Heart left ventricle (tissue), 13 donors: Measurements from ENCODE around the gene NEURL3.

Experiments
- CTCF ChIP-seq, 12 donors: fragments of 200-600 bp; sonication (generic) in 4 of 12; IDR thresholded peaks; one replicate each; pipeline versions ENCODE4 v1.5.0 to v1.8.0; 2018 to 2022; ENCODE audit warnings: antibody characterized with exemption in 12 of 12, mild to moderate bottlenecking in 5 of 12
- POLR2A ChIP-seq, 2 donors: fragments of 450-650 bp; IDR thresholded peaks; one replicate each; pipeline ENCODE4 v1.6.1; 2017; ENCODE audit warnings: antibody characterized with exemption in 2 of 2, mild to moderate bottlenecking in 2 of 2, moderate library complexity in 2 of 2
- donor health status: ischemic (EF 13 %, LVEDD 7.1; RV severe dilation, severe dysfunction).
- donor health status: DM: no; HTN: yes; CAD: no.
- donor health status: DM: no; HTN: no; CAD: no.
- donor health status: ischemic (EF 25% LVEDD 6.9; RV normal size, moderate dysfunction).
- donor health status: ischemic (EF 25% LVEDD 5.7; RV mildly dilated, moderate dysfunction).
- donor health status: ischemic (EF 35%, LVEDD 5.7; RV mildly dilated, moderate dysfunction).
- donor health status: nonischemic (EF 11% LVEDD 7.7; RV severe dilation, severe dysfunction).
- donor health status: DM: yes; HTN: yes; CAD: no.
- donor health status: PGD.
- donor health status: ischemic (EF 29% LVEDD 5.4; RV normal size, mild dysfunction).
- donor health status: nonischemic (EF 23%, LVEDD 6.1; RV moderate dilation, normal function).

GRCh38 chr2:96546321-96546720, 41.2 kb upstream of the NEURL3 start:
- TF ChIP-seq CTCF (IDR thresholded peaks at IDR 0.05) (no peak), POLR2A (IDR thresholded peaks at IDR 0.05) (no peak)
